HG02870 (cell line): ENCODE measurements around the gene EPS8L2.

ENCODE experiments used
- ATAC-seq: cut with Tn5 transposase; IDR thresholded peaks from one replicate; pipeline ENCODE4 v1.9.1; 2021; ENCODE audit warnings: mild to moderate bottlenecking, moderate library complexity; ENCODE audit not compliant: unreplicated experiment

EPS8L2 gene

DNA sequence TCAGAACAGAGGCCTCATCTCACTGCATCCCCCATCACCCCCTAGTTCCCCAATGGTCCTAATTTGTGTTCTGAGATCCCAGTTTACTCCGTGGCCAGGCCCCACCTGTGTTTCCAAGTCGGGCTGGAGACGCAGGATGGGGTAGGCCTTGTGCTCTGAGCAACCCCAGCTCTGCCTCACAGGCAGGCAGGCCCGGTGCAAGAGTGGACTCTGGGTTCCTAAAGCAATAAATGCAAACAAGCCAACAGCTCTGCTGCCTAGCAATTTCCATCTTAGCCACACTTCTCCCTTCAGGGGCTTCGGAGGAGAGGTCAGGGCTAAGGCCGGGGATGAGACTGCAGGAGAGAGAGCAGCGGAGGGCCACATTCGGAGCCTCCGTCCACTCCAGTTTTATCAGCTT is 2.5 kb upstream of the EPS8L2 start:
- no peak for ATAC-seq

DNA sequence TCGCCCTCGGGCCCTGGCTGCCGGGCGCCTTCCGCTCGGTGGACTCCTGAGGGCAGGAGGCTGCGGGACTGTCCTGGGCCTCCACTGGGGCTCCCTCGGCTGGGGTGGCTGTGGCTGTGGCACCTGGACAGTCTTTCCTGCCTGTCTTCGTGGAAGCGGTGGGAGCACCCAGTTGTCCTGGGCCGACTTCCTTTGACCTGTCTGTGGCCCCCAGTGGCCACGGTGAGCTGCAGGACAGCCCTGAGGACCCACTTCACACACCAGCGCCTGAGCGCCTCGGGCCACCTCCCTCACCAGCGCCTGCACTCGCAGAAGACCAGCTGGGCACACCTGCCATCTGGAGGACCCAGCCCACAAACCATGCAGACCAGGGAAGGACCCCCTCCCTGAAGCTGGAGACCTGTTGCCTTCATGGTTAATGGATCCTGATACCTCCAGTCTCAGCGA is 1.8 kb upstream of the EPS8L2 start:
- no peak for ATAC-seq

DNA sequence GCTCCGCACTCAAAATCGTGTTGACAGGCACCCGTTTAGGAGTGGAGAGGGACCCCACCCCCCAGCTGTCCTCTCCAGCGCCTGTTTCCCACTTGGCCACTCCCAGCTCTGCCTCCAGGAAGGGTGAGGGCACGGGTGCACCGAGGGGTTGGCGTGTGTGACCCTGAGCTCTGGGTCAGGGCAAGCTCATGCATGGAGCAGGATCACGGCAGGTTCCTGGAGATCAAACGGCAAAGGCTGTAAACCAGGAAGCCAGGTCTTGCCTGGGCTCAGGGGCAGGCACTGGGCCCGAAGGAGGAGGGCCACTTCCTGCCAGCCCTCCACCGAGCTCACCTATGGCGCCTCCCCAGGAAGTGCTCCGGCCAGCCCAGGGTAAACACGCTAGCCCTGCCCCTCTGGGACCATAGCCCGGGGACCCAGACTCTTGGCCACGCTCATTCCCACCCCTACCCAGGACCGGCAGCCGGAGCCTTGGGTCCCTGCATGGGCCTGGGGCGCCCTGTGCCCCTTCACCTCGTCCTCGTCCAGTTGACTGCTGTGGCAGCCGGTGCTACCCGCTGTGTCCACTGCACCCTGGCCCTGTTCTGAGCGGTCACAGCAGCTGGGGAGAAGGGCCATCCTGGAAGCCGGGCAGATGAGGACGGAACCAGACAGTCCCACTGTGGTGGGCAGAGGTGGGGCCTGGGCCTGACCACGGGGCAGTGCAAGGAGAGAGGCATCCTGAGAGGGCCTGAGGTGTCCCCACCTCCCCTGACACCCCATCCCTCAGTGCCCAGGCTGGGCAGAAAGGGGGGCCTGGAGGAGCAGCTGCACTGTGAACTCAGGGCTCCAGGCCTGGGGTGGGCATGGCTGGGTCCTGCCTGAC is 1.0 kb upstream of the EPS8L2 start:
- no peak for ATAC-seq

DNA sequence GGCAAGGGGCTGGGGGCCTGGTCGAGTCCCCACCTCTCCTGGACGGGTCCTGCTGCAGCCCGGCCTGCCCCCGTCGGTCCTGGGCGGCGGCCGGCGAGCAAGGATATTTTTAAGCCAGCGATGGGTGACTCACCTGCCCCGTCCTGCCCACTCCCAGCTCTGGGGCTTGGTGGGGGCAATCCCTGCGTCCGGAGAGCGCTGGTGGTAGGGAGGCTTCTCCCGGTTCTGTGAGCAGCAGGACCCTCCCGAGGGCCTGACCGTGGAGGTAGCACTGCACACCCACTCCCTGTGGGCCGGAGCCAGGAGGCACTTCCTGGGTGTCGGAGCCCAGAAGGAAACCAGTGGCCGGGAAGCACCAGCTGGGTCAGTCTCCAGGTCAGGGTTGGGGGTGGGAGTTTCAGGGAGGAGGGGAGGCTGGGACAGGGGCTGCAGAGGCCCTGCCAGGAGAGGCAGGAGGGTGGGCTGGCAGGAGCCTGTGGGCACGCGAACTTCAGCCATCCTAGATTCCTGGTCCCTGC is 467 bp downstream of the EPS8L2 start:
- no peak for ATAC-seq

DNA sequence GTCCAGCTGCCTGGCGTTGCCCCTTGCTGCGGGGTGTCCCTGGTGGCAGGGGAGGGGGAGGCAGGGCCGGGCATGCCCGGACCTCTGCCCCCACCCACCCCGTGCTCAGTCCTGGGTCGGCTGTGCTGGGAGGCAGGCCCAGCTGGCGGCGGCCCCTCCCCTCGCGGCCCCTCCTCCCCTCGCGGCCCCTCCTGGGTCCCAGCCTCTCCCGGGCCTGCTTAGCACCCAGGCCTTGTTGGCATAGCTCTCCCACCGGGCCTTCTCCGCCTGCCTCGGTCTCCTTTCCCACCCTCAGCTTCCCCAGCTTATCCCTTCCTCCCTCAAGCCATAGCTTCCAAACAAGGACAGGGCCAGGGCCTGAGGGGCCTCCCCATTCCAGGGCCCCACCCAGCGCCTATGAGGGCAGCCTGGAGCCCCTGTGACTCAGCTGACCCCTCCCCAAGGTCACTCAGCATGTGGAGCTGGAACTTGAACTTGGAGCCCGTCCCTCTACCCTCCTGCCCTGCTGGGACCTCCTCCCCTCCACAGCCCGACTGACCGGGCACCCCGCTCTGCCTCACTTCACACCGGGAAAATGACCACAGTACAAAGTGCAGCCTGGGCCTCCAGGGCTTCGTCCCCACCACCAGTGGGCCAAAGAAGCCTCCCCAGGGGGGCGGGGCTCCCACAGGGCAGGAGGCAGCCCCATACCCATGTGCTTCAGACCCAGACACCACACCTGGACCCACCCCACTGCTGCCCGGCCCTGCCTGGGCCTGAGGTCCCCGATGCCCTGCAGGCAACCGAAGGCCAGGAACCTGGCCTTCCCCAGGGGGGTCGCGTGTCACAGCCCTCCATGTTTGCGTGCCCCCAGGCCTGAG is 1.2 kb downstream of the EPS8L2 start:
- no peak for ATAC-seq

DNA sequence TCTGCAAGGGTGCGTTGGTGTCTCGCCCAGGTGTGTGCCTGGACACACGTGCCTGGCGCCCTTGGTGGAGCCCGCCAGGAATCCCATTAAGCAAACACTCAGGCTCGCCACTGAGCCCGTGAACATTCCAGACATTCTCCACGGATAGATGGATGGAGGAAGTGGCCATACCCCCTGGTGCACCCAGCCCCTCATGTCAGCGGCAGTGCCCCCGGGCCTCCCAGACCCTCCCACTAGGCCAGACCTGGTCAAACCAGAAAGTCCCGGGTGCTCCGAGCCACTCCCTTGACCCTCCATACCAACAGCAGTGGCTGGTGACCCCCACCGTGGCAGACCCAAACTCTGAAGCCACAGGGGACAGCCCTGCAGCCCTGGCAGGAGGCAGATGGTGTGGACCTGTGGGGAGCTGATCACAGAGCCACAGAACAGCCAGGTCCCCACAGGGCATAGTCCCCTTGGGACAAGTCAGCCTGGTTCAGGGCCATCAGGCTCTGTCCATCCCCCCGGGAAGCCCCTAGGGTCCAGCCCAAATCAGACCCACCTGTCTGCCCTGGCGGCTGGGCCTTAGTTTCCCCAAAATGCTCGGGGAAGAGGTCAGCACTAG is 1.9 kb downstream of the EPS8L2 start:
- ATAC-seq = no peak

DNA sequence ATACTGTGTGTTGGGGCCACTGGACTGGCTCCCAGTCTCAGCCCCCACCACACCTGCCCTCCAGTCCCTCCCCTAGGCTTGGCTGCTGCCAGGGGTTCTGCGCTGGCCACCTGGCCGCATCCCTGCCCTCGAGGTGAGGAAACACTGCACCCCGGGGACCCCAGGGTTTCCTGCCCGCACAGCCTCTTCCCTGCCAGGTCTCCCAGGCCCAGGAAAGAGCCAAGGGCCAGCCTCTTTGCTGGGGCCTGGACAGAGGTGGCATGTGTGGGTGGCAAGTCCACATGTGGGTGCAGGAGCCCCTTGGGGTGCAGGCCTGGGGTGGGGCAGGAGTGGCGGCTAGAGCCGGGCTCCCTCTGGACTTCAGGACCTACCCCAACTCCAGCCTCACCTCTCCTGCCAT is 2.5 kb downstream of the EPS8L2 start:
- ATAC-seq = no peak

DNA sequence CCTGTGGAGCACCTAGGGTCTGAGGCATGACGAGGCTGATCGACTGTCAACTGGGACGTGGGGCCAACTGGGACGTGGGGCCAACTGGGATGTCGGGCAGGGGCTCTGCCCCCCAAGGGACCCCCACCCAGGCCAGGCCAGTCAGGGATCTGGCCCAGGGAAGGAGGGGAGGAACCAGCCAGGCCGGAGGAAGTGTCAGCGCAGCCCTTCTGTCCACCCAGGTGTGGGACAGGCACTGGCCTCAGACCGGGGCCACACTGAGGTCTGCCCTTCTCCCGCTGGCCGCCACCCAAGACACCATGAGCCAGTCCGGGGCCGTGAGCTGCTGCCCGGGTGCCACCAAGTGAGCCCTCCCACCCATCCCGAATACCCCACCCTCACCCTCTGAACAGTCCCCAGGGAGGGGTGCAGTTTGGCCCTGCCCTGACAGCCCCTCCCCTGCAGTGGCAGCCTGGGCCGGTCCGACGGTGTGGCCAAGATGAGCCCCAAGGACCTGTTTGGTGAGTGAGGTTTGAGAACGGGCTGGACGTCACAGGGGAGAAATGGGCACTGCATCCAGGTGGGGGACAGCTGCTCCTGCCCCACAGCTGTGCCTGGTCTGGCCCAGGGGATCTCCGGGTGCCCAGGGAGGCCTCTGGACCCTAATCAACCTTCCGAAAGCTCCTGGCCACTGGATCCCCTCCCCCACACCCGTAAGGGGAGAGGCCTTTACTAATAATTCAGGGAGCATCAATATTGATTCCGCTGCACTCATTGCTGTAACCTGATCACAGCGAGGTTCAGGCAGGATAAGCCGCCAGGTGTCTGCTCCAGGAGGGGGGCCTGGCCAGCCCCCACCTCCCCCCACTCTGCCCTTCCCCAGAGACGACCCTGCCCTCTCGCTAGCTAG is 3.3 kb downstream of the EPS8L2 start:
- no peak for ATAC-seq

DNA sequence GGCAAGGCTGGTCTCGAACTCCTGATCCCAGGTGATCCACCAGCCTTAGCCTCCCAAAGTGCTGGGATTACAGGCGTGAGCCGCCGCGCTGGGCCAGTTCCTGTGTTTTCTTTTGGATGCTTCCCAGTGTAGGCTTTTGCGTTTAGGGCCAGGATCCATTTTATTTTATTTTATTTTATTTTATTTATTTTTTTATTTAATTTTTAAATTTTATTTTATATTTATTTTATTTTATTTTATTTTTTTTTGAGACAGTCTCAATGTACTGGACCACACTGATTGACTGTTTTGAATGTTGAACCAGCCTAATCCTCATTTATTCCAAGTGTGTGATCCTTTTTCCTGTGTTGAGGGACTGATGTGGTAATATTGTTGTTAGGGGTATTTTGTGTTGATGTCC is 8.4 kb downstream of the EPS8L2 start:
- no peak for ATAC-seq

DNA sequence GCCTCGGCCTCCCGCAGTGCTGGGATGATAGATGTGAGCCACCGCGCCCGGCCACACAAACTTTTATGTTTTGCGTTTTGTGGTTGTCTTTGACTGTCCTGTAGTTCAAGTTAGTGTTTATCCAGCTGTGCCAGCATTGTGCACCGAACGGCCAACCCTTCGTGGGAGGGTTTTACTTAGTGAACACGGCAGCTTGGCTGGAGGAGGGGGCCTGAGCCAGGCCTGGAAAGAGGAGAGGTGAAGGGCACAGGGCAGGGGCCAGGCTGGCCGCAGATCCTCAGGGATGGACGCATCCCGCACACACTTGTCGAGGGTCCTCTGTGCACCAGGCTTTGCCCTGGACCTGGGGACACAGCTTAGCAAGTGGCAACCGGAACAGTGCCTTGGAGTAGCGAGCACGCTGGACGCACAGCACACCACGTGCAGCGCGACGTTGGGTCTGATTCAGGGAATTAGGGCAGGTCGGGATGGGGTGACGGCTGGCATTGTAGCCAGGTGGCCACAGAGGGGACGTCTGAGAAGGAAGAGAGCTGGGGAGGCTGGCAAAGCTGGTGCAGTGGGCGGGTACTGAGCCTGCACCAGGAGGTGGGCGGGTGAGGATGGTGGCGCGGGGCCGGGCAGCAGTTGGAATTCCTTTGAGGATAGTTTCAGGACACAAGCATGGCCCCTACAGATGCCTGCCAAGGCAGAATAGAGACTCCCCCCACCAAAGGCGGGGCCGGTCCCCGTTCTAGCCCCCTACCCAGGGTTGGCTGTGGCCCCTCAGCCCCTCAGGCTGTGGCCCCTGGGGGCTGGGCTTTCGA is 13.4 kb downstream of the EPS8L2 start:
- no peak for ATAC-seq

DNA sequence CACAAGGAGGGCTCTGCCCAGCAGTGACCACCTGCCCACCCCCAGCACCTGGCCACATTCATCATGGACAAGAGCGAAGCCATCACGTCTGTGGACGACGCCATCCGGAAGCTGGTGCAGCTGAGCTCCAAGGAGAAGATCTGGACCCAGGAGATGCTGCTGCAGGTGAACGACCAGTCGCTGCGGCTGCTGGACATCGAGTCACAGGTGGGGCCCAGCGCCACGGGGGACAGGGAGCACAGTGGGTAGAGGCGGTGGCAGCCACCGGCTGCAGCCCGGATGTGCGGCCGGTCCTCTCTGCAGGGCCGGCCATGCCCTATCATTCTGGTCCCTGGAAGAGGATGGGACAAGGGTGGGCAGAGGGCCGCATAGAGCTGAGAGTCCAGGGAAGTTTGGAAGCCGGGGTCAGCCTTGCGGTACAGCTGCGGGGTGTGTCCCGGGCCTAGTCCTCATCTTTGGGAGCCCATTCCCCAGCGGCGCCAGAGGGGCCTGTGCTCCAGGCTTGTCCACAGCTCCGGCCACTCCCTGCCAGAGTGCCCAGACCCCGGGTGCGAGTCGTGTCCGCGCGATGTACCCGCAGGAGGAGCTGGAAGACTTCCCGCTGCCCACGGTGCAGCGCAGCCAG is 14.1 kb downstream of the EPS8L2 start:
- ATAC-seq = no peak

DNA sequence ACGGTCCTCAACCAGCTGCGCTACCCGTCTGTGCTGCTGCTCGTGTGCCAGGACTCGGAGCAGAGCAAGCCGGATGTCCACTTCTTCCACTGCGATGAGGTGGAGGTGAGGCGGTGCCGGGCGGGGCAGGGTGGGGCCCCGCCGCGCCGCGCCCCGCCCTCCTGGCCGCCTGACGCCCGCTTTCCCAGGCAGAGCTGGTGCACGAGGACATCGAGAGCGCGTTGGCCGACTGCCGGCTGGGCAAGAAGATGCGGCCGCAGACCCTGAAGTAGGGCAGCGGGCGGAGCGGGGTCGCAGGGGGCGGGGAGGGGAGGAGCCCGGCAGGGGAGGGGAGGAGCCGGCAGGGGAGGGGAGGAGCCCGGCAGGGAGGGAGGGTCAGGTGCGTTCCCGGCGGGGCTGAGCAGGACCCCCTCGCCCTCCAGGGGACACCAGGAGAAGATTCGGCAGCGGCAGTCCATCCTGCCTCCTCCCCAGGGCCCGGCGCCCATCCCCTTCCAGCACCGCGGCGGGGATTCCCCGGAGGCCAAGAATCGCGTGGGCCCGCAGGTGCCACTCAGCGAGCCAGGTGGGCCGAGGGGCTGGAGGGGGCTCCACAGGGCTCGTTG is 14.7 kb downstream of the EPS8L2 start:
- no peak for ATAC-seq

DNA sequence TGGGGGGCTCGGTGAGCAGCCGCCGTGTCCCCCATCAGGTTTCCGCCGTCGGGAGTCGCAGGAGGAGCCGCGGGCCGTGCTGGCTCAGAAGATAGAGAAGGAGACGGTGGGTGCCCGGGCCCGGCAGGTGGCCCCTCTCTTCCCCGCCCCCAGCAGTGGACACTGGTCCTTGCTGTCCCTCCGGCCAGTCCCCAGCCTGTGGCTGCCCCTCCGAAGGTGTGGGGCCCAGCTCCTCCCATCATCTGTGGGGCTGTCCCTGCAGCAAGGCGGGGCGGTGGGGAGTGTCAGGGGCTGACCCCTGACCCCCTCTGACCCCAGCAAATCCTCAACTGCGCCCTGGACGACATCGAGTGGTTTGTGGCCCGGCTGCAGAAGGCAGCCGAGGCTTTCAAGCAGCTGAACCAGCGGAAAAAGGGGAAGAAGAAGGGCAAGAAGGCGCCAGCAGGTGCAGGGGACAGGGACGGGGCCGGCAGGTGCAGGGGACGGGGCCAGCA is 15.3 kb downstream of the EPS8L2 start:
- no peak for ATAC-seq

DNA sequence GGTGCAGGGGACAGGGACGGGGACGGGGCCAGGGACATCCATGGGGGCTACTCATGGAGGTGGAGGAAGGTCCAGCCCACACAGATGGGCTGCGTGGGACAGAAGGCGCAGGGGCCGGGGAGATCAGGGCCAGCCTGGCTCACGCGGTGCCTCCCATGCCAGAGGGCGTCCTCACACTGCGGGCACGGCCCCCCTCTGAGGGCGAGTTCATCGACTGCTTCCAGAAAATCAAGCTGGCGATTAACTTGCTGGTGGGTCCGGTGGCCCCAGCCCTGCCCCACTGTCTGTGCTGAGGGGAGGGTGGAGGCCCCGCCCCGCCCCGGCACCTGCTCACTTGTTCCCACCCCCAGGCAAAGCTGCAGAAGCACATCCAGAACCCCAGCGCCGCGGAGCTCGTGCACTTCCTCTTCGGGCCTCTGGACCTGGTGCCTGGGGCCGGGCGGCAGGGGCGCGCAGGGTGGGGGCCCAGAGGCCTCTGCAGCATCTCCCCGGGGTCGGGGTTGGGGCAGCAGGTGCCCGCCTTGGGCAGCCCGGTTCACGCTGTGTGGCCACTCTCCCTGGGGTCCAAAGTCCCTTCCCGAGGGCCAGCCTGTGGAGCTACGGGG is 15.8 kb downstream of the EPS8L2 start:
- ATAC-seq = no peak

DNA sequence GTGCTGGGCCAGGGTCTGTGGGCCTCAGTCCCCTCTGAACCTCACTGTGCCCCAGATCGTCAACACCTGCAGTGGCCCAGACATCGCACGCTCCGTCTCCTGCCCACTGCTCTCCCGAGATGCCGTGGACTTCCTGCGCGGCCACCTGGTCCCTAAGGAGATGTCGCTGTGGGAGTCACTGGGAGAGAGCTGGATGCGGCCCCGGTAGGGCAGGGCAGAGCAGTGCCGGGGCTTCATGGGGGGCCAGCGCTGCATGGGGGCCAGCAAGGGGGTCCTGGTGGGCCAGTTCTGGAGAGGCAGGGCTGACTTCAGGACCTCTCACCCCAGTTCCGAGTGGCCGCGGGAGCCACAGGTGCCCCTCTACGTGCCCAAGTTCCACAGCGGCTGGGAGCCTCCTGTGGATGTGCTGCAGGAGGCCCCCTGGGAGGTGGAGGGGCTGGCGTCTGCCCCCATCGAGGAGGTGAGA is 16.3 kb downstream of the EPS8L2 start:
- no peak for ATAC-seq

DNA sequence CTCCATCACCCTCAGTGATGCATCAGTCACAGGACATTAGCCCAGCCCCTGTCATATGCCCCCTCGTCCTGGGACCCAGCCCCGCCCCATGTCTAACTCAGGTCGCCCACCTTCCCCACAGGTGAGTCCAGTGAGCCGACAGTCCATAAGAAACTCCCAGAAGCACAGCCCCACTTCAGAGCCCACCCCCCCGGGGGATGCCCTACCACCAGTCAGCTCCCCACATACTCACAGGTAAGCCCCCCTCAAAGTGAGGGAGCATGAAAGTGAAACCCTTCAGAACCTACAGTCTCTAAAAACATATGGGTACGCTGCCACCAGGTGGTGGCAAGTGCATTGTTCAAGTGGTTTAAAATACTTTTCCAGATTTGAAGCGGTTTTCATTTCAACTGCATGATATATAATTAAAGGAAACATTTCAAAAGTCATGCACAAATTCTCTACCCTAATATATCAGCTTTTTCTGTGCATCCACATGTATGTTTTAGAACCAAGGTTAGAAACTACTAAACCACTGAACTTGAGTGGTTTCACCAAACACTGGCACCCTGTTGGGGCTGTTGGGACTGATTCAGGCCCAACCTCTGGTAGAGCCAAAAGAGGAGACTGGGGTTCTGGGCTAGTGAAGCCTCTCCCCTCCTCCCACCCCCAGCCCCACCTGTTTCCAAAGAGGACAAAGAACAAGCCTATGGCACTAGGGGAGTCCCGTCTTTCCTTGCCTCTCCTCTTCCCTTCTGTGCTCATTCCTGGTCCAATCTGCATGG is 17.3 kb downstream of the EPS8L2 start:
- ATAC-seq = no peak

DNA sequence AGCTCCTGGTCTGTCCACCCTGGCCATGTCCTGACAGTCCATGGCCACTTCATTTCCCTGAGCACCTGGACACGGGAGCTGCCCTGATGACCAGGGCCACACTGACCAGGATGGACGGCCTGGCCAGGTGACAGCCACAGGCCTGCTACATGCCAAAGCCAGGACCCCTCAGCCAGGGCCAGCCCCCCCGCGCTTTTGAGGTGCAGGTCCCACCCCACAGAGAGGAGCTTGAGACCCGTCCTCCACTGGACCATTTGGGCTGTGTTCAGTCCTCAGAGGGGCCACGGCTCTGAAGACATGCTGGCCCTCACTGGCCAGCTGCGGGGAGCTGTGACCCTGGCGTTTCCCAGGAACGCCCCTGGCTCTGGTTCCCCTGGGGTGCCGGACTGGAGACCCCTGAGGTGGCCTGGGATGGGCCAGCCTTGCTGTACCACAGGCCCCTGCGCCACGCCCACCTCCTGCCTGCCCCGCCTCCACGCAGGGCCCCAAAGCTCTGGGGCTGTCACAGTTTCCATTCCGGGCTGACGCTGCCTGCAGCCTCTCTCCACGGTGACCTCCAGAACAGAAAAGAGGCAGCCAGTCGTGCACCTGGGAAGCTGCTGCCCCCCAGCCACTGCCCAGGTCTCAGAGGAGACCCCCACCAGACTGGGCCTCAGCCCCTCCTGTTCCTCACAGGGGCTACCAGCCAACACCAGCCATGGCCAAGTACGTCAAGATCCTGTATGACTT is 18.2 kb downstream of the EPS8L2 start:
- no peak for ATAC-seq
